Panc1 (cell line): ENCODE measurements around the gene TMEFF1. TPM values are rescaled to one million over a fixed set of nuclear protein-coding genes. Genes with fewer than 3 reads are reported as not detected.

Experiments used
- ATAC-seq: fragments of 200-7000 bp; cut with Tn5 transposase; 2 replicates; pipeline ENCODE4 v1.9.1; 2020; ENCODE audit warnings: mild to moderate bottlenecking, moderate library complexity
- BruUV-seq: library from RNA; stranded (reverse); fragments of 400-500 nt; replicated peaks from 2 replicates; lab custom pipeline; 2021; lab: Mats Ljungman, UMichigan
- CTCF ChIA-PET: fragments of 300-600 bp; sonication (Branson Sonifier 250); formaldehyde crosslinking; loops from one replicate; lab custom pipeline; 2022; ENCODE audit warnings: antibody characterized with exemption; lab: Charles Lee
- POLR2A ChIA-PET: fragments of 300-600 bp; sonication (Branson Sonifier 250); formaldehyde crosslinking; loops from one replicate; lab custom pipeline; 2022; ENCODE audit warnings: antibody characterized with exemption; lab: Charles Lee
- DNase-seq: peaks from one replicate; pipeline ENCODE4 v3.0.0-alpha.2; 2010; ENCODE audit warnings: low read depth, low spot score
- H3K27ac ChIP-seq: 2 replicates; pipeline ENCODE4 v1.5.1; 2011; ENCODE audit warnings: mild to moderate bottlenecking, low read length, inconsistent platforms
- H3K27me3 ChIP-seq: fragments of 200-500 bp; sonication (Bioruptor generic); 2 replicates; pipeline ENCODE4 v1.6.0; 2014; ENCODE audit warnings: low read length, inconsistent platforms; ENCODE audit not compliant: control insufficient read depth, insufficient read depth
- H3K36me3 ChIP-seq: fragments of 200-500 bp; sonication (Bioruptor generic); 2 replicates; pipeline ENCODE4 v1.5.1; 2014; ENCODE audit warnings: inconsistent platforms, mild to moderate bottlenecking, low read length, moderate library complexity; ENCODE audit not compliant: control insufficient read depth, insufficient read depth
- H3K4me1 ChIP-seq: 2 replicates; pipeline ENCODE4 v1.5.1; 2011; ENCODE audit warnings: inconsistent platforms, mild to moderate bottlenecking, low read length, moderate library complexity; ENCODE audit not compliant: control insufficient read depth, insufficient read depth
- H3K4me3 ChIP-seq, 2 experiments: 2 replicates each; pipeline ENCODE4 v1.5.1; 2011 to 2012; ENCODE audit warnings: low read depth in 2 of 2, low read length in 2 of 2, mild to moderate bottlenecking in 2 of 2, inconsistent platforms in 1 of 2, moderate library complexity in 1 of 2
- H3K9me3 ChIP-seq: fragments of 200-500 bp; sonication (Bioruptor generic); 2 replicates; pipeline ENCODE4 v1.5.1; 2014; ENCODE audit warnings: low read depth, mild to moderate bottlenecking, inconsistent platforms, low read length, moderate library complexity; ENCODE audit not compliant: control insufficient read depth, insufficient read depth
- POLR2AphosphoS5 ChIP-seq: IDR thresholded peaks from 2 replicates; pipeline ENCODE4 v1.6.1; 2012; ENCODE audit warnings: mild to moderate bottlenecking, low read depth, low read length, moderate library complexity
- SIN3A ChIP-seq: IDR thresholded peaks from 2 replicates; pipeline ENCODE4 v1.6.1; 2012; ENCODE audit warnings: low read depth, mild to moderate bottlenecking, low read length, moderate library complexity, borderline replicate concordance; ENCODE audit not compliant: insufficient read depth
- TCF7L2 ChIP-seq: IDR thresholded peaks from 2 replicates; pipeline ENCODE4 v1.6.1; 2011; ENCODE audit warnings: mild to moderate bottlenecking, low read depth, low read length, inconsistent platforms
- in situ Hi-C: cut with HindIII; loops from 2 replicates; pipeline ENCODE4 v1.10.0; 2016; ENCODE audit warnings: low sequenced_read_pairs, low pct_unique_long_range_greater_than_20kb
- intact Hi-C: fragments of 100-400 bp; cut with micrococcal nuclease; formaldehyde crosslinking; loops from one replicate; pipeline ENCODE4 v1.10.0; 2022; ENCODE audit not compliant: unreplicated experiment
- total RNA-seq: library from RNA; stranded (reverse); gene quantifications from one replicate; pipeline ENCODE4 v1.2.1, GENCODE V29; 2021; ENCODE audit not compliant: unreplicated experiment
- TF ChIP-seq, protein P1 (sequence below): fragments of 450-650 bp; IDR thresholded peaks from 2 replicates; pipeline ENCODE4 v1.5.1; 2017; ENCODE audit warnings: mild to moderate bottlenecking
- TF ChIP-seq, protein P2 (sequence below), 2 experiments: IDR thresholded peaks; 2 replicates each; pipeline ENCODE4 v1.6.1; 2011 to 2012; ENCODE audit warnings: low read depth in 2 of 2, control low read depth in 1 of 2, low read length in 1 of 2, mild to moderate bottlenecking in 1 of 2, moderate library complexity in 1 of 2; ENCODE audit not compliant: insufficient read depth in 1 of 2

The TMEFF1 gene
- total RNA-seq, 1 experiment from 2014 or later, result 2.2 TPM

DNA sequence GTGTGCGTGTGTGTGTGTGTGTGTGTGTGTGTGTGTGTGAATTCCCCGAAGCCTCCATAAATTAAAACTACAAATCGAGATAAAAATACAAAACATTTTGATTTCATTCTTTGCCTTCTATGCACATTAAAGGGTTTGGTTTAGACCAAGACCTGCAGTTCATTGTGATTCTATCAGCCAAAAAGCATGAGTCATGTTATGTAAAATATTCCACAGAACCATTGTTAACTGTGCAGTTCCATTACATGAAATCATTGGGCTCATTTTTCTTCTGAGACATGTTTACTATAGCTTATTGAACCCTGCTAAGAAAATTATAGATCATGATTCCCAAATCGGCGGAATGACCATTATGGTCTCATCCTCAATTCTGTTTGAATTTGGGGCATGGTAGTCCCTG lies 116.6 kb downstream of the TMEFF1 start:
- Histone ChIP-seq H3K4me3 (no peak overlapping the region), H3K27me3 (no peaks in the 10 kb centered on the region), H3K36me3 (no peaks in the 10 kb centered on the region), H3K27ac (no peak overlapping the region), H3K9me3 (no peaks in the 10 kb centered on the region), H3K4me1 (no peaks in the 10 kb centered on the region)
- intact Hi-C loops (no loop called here), in situ Hi-C loops (no loop called here)
- no peak for DNase-seq
- ChIA-PET POLR2A (no interaction called here), CTCF (no interaction called here)
- BruUV-seq, result no TSS peak
- no peak for ATAC-seq
- TF ChIP-seq TCF7L2, result no peak
- TF ChIP-seq, protein P1, sequence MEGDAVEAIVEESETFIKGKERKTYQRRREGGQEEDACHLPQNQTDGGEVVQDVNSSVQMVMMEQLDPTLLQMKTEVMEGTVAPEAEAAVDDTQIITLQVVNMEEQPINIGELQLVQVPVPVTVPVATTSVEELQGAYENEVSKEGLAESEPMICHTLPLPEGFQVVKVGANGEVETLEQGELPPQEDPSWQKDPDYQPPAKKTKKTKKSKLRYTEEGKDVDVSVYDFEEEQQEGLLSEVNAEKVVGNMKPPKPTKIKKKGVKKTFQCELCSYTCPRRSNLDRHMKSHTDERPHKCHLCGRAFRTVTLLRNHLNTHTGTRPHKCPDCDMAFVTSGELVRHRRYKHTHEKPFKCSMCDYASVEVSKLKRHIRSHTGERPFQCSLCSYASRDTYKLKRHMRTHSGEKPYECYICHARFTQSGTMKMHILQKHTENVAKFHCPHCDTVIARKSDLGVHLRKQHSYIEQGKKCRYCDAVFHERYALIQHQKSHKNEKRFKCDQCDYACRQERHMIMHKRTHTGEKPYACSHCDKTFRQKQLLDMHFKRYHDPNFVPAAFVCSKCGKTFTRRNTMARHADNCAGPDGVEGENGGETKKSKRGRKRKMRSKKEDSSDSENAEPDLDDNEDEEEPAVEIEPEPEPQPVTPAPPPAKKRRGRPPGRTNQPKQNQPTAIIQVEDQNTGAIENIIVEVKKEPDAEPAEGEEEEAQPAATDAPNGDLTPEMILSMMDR, result no peak
- no peak for TF ChIP-seq SIN3A
- TF ChIP-seq POLR2AphosphoS5, result no peak
- TF ChIP-seq, protein P2, sequence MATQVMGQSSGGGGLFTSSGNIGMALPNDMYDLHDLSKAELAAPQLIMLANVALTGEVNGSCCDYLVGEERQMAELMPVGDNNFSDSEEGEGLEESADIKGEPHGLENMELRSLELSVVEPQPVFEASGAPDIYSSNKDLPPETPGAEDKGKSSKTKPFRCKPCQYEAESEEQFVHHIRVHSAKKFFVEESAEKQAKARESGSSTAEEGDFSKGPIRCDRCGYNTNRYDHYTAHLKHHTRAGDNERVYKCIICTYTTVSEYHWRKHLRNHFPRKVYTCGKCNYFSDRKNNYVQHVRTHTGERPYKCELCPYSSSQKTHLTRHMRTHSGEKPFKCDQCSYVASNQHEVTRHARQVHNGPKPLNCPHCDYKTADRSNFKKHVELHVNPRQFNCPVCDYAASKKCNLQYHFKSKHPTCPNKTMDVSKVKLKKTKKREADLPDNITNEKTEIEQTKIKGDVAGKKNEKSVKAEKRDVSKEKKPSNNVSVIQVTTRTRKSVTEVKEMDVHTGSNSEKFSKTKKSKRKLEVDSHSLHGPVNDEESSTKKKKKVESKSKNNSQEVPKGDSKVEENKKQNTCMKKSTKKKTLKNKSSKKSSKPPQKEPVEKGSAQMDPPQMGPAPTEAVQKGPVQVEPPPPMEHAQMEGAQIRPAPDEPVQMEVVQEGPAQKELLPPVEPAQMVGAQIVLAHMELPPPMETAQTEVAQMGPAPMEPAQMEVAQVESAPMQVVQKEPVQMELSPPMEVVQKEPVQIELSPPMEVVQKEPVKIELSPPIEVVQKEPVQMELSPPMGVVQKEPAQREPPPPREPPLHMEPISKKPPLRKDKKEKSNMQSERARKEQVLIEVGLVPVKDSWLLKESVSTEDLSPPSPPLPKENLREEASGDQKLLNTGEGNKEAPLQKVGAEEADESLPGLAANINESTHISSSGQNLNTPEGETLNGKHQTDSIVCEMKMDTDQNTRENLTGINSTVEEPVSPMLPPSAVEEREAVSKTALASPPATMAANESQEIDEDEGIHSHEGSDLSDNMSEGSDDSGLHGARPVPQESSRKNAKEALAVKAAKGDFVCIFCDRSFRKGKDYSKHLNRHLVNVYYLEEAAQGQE (IDR thresholded peaks at IDR 0.05; ENCODE audit: insufficient read depth in 1 of 2, low read depth in 2 of 2, low read length in 1 of 2), result no peak

- ChIA-PET POLR2A (no interaction called here), CTCF (interaction anchor here (1.2 kb wide), 1 partner anchor 266 kb away, joined by 3 read pairs; no protein-coding TSS in a partner anchor)
- in situ Hi-C loops, result no loop called here
- Histone ChIP-seq H3K4me1 (no peaks in the 10 kb centered on the region), H3K36me3 (no peaks in the 10 kb centered on the region), H3K9me3 (no peaks in the 10 kb centered on the region), H3K27ac (no peak overlapping the region), H3K27me3 (no peaks in the 10 kb centered on the region), H3K4me3 (no peak overlapping the region)
- no peak for DNase-seq
- no TSS peak for BruUV-seq
- ATAC-seq, result no peak
- intact Hi-C loops, result loop anchor here (5.0 to 10.0 kb wide), 6 partner anchors 83 to 566 kb away; no protein-coding TSS in a partner anchor
- TF ChIP-seq POLR2AphosphoS5 (no peak), SIN3A (no peak), TCF7L2 (no peak)
- TF ChIP-seq, protein P2 (IDR thresholded peaks at IDR 0.05; ENCODE audit: insufficient read depth in 1 of 2, low read depth in 2 of 2, low read length in 1 of 2), result no peak
- TF ChIP-seq, protein P1, result no peak
These were observed 117.5 kb downstream of the TMEFF1 start for GRCh38 chr9:100590481-100590880.
